Measurements from ENCODE around the gene GPATCH4. TPM values are rescaled to one million over a fixed set of nuclear protein-coding genes. Genes with fewer than 3 reads are reported as not detected.
A peak's percentile ranks its signal among the peaks of the same experiment; 100 is the strongest.

The GPATCH4 gene
- total RNA-seq, 3 donors from 2014 or later = 17.4 to 25.9 (median 21.5) TPM

DNA sequence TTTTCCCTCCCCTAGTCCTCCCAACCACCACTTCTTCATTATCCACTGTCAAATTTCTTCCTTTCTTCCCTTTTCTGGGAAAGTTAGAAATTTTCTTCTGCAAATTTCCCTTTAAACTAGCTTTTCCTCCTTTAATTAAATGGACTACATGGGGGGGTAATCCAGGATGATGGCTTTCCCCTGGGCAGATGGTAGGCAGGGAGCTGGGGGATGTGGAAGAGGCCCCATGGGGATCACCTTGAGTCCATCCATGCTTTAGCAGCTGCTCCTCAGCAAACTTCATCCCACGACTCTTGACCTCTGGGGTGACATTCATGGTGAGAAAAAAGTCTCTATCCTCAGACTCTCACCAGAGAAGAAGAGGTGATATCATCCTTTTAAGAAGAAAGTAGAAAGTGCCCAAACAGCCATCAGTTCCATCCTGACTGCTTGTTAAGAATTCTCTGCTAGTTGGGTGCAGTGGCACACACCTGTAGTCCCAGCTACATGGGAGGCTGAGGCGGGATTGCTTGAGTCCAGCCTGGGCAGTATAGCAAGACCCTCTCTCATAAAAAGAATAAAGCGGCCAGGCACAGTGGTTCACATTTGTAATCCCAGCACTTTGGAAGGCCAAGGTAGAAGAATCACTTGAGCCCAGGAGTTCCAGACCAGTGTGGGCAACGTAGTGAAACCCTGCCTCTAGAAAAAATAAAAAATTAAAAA, 2.4 kb downstream of the GPATCH4 start:
- intact Hi-C loops (cut with DNase I, micrococcal nuclease) = no loop called here
- TF ChIP-seq, protein P1, sequence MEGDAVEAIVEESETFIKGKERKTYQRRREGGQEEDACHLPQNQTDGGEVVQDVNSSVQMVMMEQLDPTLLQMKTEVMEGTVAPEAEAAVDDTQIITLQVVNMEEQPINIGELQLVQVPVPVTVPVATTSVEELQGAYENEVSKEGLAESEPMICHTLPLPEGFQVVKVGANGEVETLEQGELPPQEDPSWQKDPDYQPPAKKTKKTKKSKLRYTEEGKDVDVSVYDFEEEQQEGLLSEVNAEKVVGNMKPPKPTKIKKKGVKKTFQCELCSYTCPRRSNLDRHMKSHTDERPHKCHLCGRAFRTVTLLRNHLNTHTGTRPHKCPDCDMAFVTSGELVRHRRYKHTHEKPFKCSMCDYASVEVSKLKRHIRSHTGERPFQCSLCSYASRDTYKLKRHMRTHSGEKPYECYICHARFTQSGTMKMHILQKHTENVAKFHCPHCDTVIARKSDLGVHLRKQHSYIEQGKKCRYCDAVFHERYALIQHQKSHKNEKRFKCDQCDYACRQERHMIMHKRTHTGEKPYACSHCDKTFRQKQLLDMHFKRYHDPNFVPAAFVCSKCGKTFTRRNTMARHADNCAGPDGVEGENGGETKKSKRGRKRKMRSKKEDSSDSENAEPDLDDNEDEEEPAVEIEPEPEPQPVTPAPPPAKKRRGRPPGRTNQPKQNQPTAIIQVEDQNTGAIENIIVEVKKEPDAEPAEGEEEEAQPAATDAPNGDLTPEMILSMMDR (IDR thresholded peaks at IDR 0.05) = no peak
- no peak for DNase-seq
- no peak overlapping the region for H3K4me3 ChIP-seq
- peaks cover 13% of the 10 kb centered on the region for H3K4me1 ChIP-seq (ENCODE audit: low read depth)
- no peak for ATAC-seq
- H3K36me3 ChIP-seq (ENCODE audit: low read depth) = no peaks in the 10 kb centered on the region
- no peaks in the 10 kb centered on the region for H3K9me3 ChIP-seq

DNA sequence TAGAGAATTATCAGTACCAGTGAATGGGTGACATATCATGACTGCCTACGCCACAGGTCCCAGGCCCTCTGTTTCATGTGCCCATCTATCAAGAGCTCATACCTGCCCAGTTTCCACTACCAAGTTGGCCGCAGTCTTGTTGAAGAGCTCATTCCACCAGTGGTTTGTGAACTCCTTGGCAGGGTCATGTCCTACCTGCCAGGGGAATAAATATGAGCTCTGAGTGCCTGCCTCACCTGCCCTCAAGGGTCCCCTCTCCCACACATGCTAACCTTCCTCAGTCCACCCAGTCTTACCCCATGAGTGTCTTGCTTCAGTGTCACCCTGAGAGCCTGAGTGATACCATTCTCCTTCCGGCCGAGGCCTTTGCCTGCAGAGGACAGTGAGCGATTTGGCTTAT, 3.2 kb downstream of the GPATCH4 start:
- Histone ChIP-seq H3K4me1 (ENCODE audit: low read depth) (peaks cover 13% of the 10 kb centered on the region), H3K36me3 (ENCODE audit: low read depth) (no peaks in the 10 kb centered on the region), H3K4me3 (no peak overlapping the region), H3K9me3 (no peaks in the 10 kb centered on the region)
- ATAC-seq = no peak
- intact Hi-C loops (cut with DNase I, micrococcal nuclease) = no loop called here
- TF ChIP-seq, protein P1 (IDR thresholded peaks at IDR 0.05) = no peak
- no peak for DNase-seq

DNA sequence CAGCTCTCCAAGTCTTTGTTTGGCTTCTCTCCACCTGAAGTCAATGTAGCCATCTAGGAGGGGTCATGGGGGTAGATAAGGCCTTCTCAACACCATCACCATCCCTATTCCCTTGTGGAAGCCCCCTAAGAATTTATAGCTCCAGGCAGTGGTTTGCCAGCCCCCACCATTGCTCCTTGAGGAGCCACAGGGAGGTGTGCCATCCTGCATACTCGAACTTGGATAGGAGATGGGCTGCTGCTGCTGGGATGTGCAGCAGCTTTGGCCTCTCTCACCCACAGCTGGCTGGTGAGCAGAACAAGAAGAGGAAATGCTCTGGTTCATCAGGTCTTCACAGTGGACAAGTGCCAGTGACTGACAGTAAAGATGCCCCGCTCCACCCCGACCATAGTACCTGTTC, 4.9 kb downstream of the GPATCH4 start:
- intact Hi-C loops (cut with DNase I, micrococcal nuclease) = no loop called here

DNA sequence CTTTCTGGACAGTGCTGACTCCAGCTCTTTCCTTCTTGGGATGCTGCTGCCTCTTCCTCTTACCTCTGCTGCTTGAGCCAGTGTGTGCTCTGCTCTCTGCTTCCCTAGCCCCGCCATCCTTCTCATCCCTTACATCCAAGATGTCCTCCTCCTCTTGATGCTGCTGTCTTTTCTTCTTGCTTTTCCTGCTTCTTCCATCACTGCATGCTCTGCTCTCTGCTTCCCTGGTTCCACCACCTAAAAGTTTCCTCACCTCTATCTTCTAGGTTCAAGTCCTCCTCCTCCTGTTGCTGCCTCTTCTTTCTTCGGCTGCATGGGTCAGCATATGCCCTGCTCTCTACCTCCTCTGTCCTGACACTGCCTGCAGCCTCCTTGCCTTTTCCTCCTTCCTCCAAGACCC, 6.3 kb downstream of the GPATCH4 start:
- Histone ChIP-seq H3K9me3 (no peaks in the 10 kb centered on the region), H3K4me1 (ENCODE audit: low read depth) (peaks cover 11% of the 10 kb centered on the region), H3K4me3 (no peak overlapping the region), H3K36me3 (ENCODE audit: low read depth) (no peaks in the 10 kb centered on the region)
- TF ChIP-seq, protein P1 (IDR thresholded peaks at IDR 0.05) = no peak
- intact Hi-C loops (cut with DNase I, micrococcal nuclease) = no loop called here
- no peak for DNase-seq
- no peak for ATAC-seq

More for the DNA sequence above, 4.9 kb downstream of the GPATCH4 start:
- Histone ChIP-seq H3K4me3 (no peak overlapping the region), H3K9me3 (no peaks in the 10 kb centered on the region), H3K4me1 (ENCODE audit: low read depth) (peaks cover 16% of the 10 kb centered on the region), H3K36me3 (ENCODE audit: low read depth) (no peaks in the 10 kb centered on the region)
- TF ChIP-seq, protein P1 (IDR thresholded peaks at IDR 0.05) = no peak
- no peak for ATAC-seq
- no peak for DNase-seq

DNA sequence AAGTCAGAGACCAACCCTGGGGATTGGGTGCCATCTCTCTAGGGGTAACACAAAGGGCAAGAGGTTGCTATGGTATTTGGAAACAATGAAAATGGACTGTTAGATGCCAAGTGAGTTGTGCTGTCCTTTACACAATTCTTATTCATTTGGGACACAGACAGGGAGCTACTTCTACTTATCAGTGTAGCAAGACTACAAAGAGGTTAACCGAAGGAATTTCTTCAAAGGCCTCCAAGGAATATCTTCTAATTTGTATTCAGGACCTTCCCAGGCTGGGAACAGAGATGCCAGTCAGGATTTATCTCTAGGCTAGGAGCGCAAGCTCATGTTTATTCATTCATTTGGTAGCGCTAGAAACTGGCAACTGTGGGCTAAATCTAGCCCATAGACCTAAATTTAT, 7.1 kb downstream of the GPATCH4 start:
- ATAC-seq = no peak
- no peak for DNase-seq
- no peaks in the 10 kb centered on the region for H3K9me3 ChIP-seq
- no peak overlapping the region for H3K4me3 ChIP-seq
- H3K4me1 ChIP-seq (ENCODE audit: low read depth) = peaks cover 11% of the 10 kb centered on the region
- TF ChIP-seq, protein P1 (IDR thresholded peaks at IDR 0.05) = no peak
- intact Hi-C loops (cut with DNase I, micrococcal nuclease) = no loop called here
- no peaks in the 10 kb centered on the region for H3K36me3 ChIP-seq (ENCODE audit: low read depth)

DNA sequence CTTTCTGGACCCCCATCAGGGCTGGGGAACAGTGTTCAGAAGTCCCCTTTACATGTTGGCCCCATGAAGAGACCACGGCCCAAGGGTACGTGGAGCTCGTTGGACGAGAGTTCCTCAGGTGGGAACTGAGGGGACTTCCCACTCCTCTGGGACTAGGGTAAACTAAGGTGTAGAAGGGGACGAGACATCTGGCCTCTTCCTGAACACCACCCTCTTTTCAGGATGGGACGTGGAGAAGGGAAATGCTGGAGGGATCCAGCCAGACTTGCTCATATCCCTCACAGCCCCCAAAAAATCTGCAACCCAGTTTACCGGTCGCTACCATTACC, 7.7 kb downstream of the GPATCH4 start:
- H3K9me3 ChIP-seq = no peaks in the 10 kb centered on the region
- intact Hi-C loops (cut with DNase I, micrococcal nuclease) = no loop called here
- ATAC-seq (no peak), DNase-seq (peak in 1 of 3 donors; percentile 21)
- H3K36me3 ChIP-seq (ENCODE audit: low read depth) = no peaks in the 10 kb centered on the region
- TF ChIP-seq, protein P1 (IDR thresholded peaks at IDR 0.05) = no peak
- peaks cover 11% of the 10 kb centered on the region for H3K4me1 ChIP-seq (ENCODE audit: low read depth)
- no peak overlapping the region for H3K4me3 ChIP-seq
